Thymus (tissue), 11 donors: Measurements from ENCODE around the gene NAB1. TPM values are rescaled to one million over a fixed set of nuclear protein-coding genes. Genes with fewer than 3 reads are reported as not detected.
"Not testable (repeated sequence)": the region's sequence is repeated elsewhere in the genome, so short reads cannot be mapped to it uniquely, and the experiment has no call there.

Experiments used
- DNase-seq, 9 donors: peaks; one replicate each; pipeline ENCODE4 v3.0.0-alpha.2; 2013; ENCODE audit warnings: low spot score in 9 of 9, low read depth in 6 of 9, missing footprints in 1 of 9
- H3K27ac ChIP-seq, 2 donors: one replicate each; pipeline ENCODE4 v1.5.1; 2013; ENCODE audit warnings: control low read depth in 1 of 2, low read depth in 1 of 2, low read length in 1 of 2, mild to moderate bottlenecking in 1 of 2, moderate library complexity in 1 of 2
- H3K27me3 ChIP-seq, 2 donors: one replicate each; pipeline ENCODE4 v1.5.1; 2013; ENCODE audit warnings: low read length in 1 of 2; ENCODE audit not compliant: control insufficient read depth in 2 of 2, insufficient read depth in 1 of 2
- H3K36me3 ChIP-seq, 2 donors: one replicate each; pipeline ENCODE4 v1.5.1; 2013; ENCODE audit warnings: low read length in 1 of 2, mild to moderate bottlenecking in 1 of 2, moderate library complexity in 1 of 2; ENCODE audit not compliant: control insufficient read depth in 2 of 2, insufficient read depth in 2 of 2
- H3K4me1 ChIP-seq, 2 donors: one replicate each; pipeline ENCODE4 v1.5.1; 2013; ENCODE audit warnings: low read length in 2 of 2; ENCODE audit not compliant: control insufficient read depth in 2 of 2, insufficient read depth in 2 of 2
- H3K4me3 ChIP-seq, 2 donors: one replicate each; pipeline ENCODE4 v1.5.1; 2013; ENCODE audit warnings: low read length in 2 of 2, control low read depth in 1 of 2, mild to moderate bottlenecking in 1 of 2
- H3K9me3 ChIP-seq, 2 donors: one replicate each; pipeline ENCODE4 v1.5.1; 2013; ENCODE audit warnings: low read length in 1 of 2, mild to moderate bottlenecking in 1 of 2; ENCODE audit not compliant: control insufficient read depth in 2 of 2, insufficient read depth in 1 of 2
- WGBS: extraction: QIAGEN DNeasy Blood & Tissue Kit; methylation state at CpG from one replicate; pipeline ENCODE4 v1.1.7; 2013; 5-methylcytosine and 5-hydroxymethylcytosine counted together
- polyA plus RNA-seq: library from polyadenylated mRNA; stranded (reverse); fragments of 200-250 nt; gene quantifications from one replicate; pipeline ENCODE4 v1.2.3, GENCODE V29; 2013
- total RNA-seq: library from RNA; stranded (reverse); fragments of 120-200 nt; gene quantifications from one replicate; pipeline ENCODE4 v1.2.4, GENCODE V29; 2013
- donor health status: healthy.

The NAB1 gene
- total and polyA plus RNA-seq, 2 donors = 22.7 to 37.3 TPM

DNA sequence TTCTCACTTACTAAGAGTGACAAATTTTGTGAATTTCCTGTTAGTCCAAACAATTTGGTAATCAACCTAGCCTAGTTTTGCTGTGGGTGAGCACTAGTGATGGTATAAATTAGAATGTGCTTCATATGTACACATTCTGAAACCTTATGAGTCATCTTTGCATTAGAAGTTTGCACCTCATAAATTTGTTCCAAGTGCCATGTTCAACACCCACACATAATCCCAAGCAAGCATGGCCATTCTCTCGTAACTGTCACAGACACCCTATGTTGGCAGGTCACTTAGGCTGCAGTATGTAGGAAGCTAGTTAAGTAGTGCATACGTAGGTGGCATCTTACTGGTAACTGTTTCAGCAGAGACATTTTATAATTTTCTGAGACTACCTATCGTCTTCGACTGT is 46.9 kb downstream of the NAB1 start:
- Histone ChIP-seq H3K4me3 (no peak overlapping the region), H3K9me3 (no peaks in the 10 kb centered on the region), H3K36me3 (peaks cover 0 to 6% of the 10 kb centered on the region in 2 donors), H3K4me1 (no peaks in the 10 kb centered on the region), H3K27ac (no peak overlapping the region), H3K27me3 (no peaks in the 10 kb centered on the region)
- no peak for DNase-seq
- WGBS = 94% methylated on average over 4 of the region's 4 CpGs

DNA sequence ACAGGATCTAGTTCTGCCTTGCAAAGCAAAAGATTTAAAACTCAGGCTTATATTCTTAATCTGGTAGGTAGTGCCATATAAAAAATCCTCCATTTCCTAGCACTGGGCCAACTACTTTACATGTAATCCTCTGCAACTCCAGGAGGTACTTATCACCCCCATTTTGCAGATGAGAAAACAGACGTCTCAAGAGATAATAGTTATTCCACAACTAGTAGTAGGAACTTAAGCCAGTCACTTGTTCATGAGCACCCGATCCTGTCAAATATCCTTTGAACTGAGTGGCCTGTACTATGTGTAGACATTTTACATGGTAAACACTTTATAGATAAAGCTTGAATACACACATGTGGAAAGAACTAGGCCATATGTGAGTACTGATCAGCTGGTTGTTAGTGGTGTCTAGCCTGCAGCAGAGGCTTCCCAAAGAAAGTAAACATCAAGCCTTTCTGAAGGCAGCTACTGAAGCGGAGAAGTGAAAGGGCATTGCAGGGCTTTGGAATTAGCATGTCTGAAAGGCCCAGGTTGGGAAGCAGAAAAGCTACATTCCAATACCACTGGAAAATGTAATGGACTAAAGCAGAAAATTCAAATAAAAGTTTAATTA is 48.0 kb downstream of the NAB1 start:
- no peak overlapping the region for H3K27ac ChIP-seq
- H3K9me3 ChIP-seq = no peaks in the 10 kb centered on the region
- H3K36me3 ChIP-seq = peaks cover 0 to 3% of the 10 kb centered on the region in 2 donors
- no peak overlapping the region for H3K4me3 ChIP-seq
- no peaks in the 10 kb centered on the region for H3K4me1 ChIP-seq
- 97% methylated on average over 3 of the region's 3 CpGs for WGBS
- H3K27me3 ChIP-seq = no peaks in the 10 kb centered on the region
- DNase-seq = no peak

DNA sequence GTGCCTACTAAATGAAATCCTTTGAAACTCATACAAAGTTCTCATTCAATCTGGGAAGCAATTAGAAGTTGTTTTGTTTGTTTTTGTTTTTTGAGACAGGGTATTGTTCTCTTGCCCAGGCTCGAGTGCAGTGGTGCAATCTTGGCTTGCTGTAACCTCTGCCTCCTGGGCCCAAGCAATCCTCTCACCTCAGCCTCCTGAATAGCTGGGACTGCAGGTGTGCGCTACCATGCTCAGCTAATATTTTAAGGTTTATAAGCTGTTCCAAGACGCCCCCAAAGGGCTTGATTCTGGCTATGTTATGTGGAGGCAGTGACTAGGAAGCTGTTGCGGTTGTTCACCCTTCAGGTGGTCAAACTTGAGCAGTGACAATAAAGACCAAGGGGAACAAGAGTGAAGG is 48.5 kb downstream of the NAB1 start:
- Histone ChIP-seq H3K4me3 (no peak overlapping the region), H3K9me3 (no peaks in the 10 kb centered on the region), H3K4me1 (no peaks in the 10 kb centered on the region), H3K27ac (no peak overlapping the region), H3K36me3 (peaks cover 0 to 3% of the 10 kb centered on the region in 2 donors), H3K27me3 (no peaks in the 10 kb centered on the region)
- DNase-seq = no peak
- 95% methylated on average over 4 of the region's 4 CpGs for WGBS

DNA sequence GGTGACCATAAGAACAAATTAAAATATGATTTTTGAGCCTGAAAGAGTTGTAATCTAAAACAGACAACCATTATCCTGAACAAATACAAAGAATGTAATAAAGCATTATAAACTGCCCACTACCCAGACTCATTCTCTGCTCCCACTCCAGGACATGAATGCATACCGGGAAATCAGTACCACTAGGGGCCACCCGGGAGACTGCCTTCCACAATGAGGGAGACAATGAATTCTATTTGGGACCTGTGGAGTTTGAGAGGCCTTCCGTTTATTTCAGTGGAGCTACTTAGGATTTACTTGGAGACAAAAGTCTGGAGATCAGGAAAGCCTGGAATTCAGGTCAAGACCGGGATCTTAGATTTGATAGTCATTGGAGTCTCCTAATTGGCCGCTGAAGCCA is 50.0 kb downstream of the NAB1 start:
- Histone ChIP-seq H3K27me3 (no peaks in the 10 kb centered on the region), H3K9me3 (no peaks in the 10 kb centered on the region), H3K36me3 (no peaks in the 10 kb centered on the region), H3K4me3 (no peak overlapping the region), H3K4me1 (no peaks in the 10 kb centered on the region), H3K27ac (no peak overlapping the region)
- no peak for DNase-seq
- 91% methylated on average over 5 of the region's 5 CpGs for WGBS

DNA sequence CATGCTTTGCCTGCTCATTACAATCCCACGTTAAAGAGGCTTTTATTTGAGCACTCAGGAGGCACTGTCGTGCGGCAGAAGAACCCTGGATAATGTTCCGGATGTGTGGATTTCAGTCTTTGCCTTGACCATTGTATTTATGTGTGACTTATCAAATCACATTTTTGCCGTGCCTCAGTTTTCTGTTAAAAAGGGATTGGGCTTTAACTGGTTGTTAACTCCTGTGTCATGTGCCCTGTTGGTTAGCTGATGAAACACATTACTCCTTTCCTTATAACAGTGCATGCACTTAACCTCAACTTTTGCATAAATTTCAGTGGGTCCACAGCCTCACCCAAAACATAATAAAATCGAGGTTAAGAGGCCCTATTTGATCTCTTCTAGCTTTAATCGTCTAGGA is 52.7 kb downstream of the NAB1 start:
- no peaks in the 10 kb centered on the region for H3K4me1 ChIP-seq
- no peak for DNase-seq
- no peak overlapping the region for H3K4me3 ChIP-seq
- 86% methylated on average over 7 of the region's 7 CpGs for WGBS
- no peaks in the 10 kb centered on the region for H3K9me3 ChIP-seq
- H3K27me3 ChIP-seq = no peaks in the 10 kb centered on the region
- no peak overlapping the region for H3K27ac ChIP-seq
- H3K36me3 ChIP-seq = no peaks in the 10 kb centered on the region

DNA sequence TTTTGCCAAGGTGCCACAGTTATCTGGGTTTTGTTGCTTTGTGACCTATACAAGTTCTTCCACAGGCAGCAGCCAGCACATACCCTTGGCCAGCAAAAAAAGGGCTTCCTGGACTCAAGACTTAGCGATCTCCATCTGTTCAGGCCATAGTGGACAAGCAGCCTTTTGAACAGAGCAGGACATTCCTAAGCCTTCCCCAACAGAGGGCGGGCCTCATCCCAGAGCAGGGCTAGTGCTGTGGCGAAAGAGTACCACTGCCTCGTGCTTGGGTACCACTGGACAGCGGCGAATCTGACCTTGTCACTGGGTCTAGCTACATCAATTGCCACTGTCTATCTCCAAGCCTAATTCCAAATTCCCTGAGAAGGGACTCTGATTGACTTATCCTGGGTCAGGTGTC is 56.4 kb downstream of the NAB1 start:
- no peaks in the 10 kb centered on the region for H3K4me1 ChIP-seq
- 99% methylated on average over 6 of the region's 6 CpGs for WGBS
- DNase-seq = no peak
- H3K36me3 ChIP-seq = no peaks in the 10 kb centered on the region
- H3K27ac ChIP-seq = no peak overlapping the region
- no peaks in the 10 kb centered on the region for H3K27me3 ChIP-seq
- no peaks in the 10 kb centered on the region for H3K9me3 ChIP-seq
- H3K4me3 ChIP-seq = no peak overlapping the region

DNA sequence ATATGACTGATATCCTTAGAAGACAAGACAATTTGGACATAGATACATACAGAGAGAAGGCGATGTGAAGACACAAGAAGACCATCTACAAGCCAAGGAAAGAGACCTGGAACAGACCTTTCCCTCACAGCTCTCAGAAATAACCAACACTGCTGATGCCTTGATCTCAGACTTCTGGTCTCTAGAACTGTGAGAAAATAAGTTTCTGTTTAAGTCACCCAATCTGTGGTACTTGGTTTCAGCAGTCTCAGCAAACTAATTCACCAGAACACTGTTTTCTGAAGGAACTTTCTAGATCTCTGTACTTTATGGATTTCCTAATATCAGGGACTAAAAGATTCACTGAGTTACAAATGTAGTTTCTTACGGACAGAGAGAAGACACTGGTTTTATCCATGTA is 58.8 kb downstream of the NAB1 start:
- WGBS = over 99% methylated on average over 2 of the region's 2 CpGs
- Histone ChIP-seq H3K4me3 (no peak overlapping the region), H3K36me3 (no peaks in the 10 kb centered on the region), H3K27me3 (no peaks in the 10 kb centered on the region), H3K27ac (no peak overlapping the region), H3K4me1 (no peaks in the 10 kb centered on the region), H3K9me3 (no peaks in the 10 kb centered on the region)
- no peak for DNase-seq

DNA sequence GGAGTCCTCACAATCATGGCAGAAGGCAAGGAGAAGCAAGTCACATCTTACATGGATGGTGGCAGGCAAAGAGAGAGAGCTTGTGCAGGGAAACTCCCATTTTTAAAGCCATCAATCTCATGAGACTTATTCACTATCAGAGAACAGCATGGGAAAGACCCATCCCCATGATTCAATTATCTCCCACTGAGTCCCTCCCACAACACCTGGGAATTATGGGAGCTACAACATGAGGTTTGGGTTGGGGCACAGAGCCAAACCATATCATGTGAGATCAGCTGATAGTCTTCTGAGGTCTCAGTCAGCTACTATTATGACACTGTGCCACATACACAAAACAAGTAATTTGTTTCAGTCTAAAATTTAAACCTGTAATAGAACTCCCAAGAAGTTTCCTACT is 59.8 kb downstream of the NAB1 start:
- not testable (repeated sequence) for H3K27me3 ChIP-seq, H3K4me3 ChIP-seq, H3K9me3 ChIP-seq

DNA sequence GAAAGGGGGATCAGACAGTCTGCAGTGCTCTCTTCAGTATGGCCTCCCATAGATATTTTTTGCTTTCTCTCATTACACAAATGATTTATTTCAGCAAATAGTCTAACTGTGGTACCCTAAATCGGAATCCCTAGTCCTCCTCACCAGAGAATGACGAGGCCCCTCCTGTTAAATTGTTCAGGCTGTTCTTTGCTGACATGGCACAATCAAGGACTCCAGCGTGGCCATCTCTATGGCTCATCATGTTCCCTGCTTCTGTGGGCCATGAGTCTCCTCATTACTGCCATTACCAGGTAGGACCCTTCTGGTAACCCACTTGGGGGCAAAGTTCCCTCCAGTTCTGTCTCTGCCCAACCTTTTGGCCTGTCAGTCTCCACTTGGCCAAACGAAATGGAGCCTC is 62.2 kb downstream of the NAB1 start:
- WGBS = 95% methylated on average over 4 of the region's 4 CpGs

More for the DNA sequence above, 59.8 kb downstream of the NAB1 start:
- not testable (repeated sequence) for DNase-seq, H3K4me1 ChIP-seq, H3K36me3 ChIP-seq, H3K27ac ChIP-seq

DNA sequence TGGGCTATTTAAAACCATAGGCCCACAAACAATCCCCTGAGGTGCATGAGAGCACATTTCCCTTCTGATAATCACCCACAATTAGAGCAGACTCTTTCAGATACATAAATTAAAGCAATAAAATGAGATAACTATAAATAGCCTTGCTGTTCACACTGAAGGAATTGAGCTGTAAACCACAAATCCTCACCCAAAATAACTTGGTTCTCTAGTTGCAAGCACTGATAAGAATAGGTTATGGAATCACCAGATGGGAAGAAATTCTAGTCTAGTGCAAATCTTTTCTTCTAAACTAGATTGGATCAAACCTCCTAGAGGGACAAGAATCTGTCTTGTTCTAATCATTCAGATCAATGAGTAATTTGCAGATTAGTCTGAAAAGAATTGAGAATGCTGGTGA is 64.6 kb downstream of the NAB1 start:
- Histone ChIP-seq H3K27me3 (no peaks in the 10 kb centered on the region), H3K4me3 (no peak overlapping the region), H3K27ac (no peak overlapping the region), H3K9me3 (no peaks in the 10 kb centered on the region), H3K4me1 (no peaks in the 10 kb centered on the region), H3K36me3 (no peaks in the 10 kb centered on the region)
- no peak for DNase-seq

More for the DNA sequence above, 62.2 kb downstream of the NAB1 start:
- no peaks in the 10 kb centered on the region for H3K9me3 ChIP-seq
- H3K4me1 ChIP-seq = no peaks in the 10 kb centered on the region
- H3K27ac ChIP-seq = no peak overlapping the region
- no peaks in the 10 kb centered on the region for H3K36me3 ChIP-seq
- DNase-seq = no peak
- no peaks in the 10 kb centered on the region for H3K27me3 ChIP-seq
- H3K4me3 ChIP-seq = no peak overlapping the region
